Astrocyte (in vitro differentiated cells and primary cell): ENCODE measurements around the gene RBPJL. TPM values are rescaled to one million over a fixed set of nuclear protein-coding genes. Genes with fewer than 3 reads are reported as not detected.

Experiments
- DNase-seq: peaks from one replicate; pipeline ENCODE4 v3.0.0-alpha.2; 2010; ENCODE audit warnings: low read depth
- FAIRE-seq: peaks from 2 replicates; lab custom pipeline; 2011; peaks lifted over from hg19 to GRCh38; lab: Jason Lieb, UNC
- H2AFZ ChIP-seq: 2 replicates; pipeline ENCODE4 v1.6.0; 2012; ENCODE audit warnings: low read depth, low read length, inconsistent platforms
- H3K27ac ChIP-seq: 2 replicates; pipeline ENCODE4 v1.5.1; 2011; ENCODE audit warnings: low read depth, low read length, inconsistent platforms
- H3K27me3 ChIP-seq: 2 replicates; pipeline ENCODE4 v1.6.0; 2011; ENCODE audit warnings: low read length, inconsistent platforms; ENCODE audit not compliant: insufficient read depth
- H3K36me3 ChIP-seq: 2 replicates; pipeline ENCODE4 v1.5.1; 2011; ENCODE audit warnings: low read length, inconsistent platforms; ENCODE audit not compliant: insufficient read depth
- H3K4me1 ChIP-seq: 2 replicates; pipeline ENCODE4 v1.5.1; 2011; ENCODE audit warnings: low read length, inconsistent platforms; ENCODE audit not compliant: insufficient read depth
- H3K4me2 ChIP-seq: 2 replicates; pipeline ENCODE4 v1.6.0; 2012; ENCODE audit warnings: low read length, inconsistent platforms
- H3K4me3 ChIP-seq: 2 replicates; pipeline ENCODE4 v1.5.1; 2011; ENCODE audit warnings: low read depth, mild to moderate bottlenecking, low read length, inconsistent platforms; ENCODE audit not compliant: insufficient read depth
- H3K79me2 ChIP-seq: 2 replicates; pipeline ENCODE4 v1.6.0; 2012; ENCODE audit warnings: mild to moderate bottlenecking, low read length, inconsistent platforms; ENCODE audit not compliant: insufficient read depth
- H3K9ac ChIP-seq: 2 replicates; pipeline ENCODE4 v1.6.0; 2012; ENCODE audit warnings: mild to moderate bottlenecking, low read length, inconsistent platforms
- H3K9me3 ChIP-seq: 2 replicates; pipeline ENCODE4 v1.5.1; 2012; ENCODE audit warnings: low read depth, mild to moderate bottlenecking, low read length, inconsistent platforms; ENCODE audit not compliant: insufficient read depth
- H4K20me1 ChIP-seq: 2 replicates; pipeline ENCODE4 v1.6.0; 2012; ENCODE audit warnings: low read length, inconsistent platforms; ENCODE audit not compliant: insufficient read depth
- H3K27ac Mint-ChIP-seq: one replicate; pipeline ENCODE4 v1.8.0; 2021; ENCODE audit warnings: mild to moderate bottlenecking, mixed read lengths; ENCODE audit not compliant: unreplicated experiment
- H3K27me3 Mint-ChIP-seq: one replicate; pipeline ENCODE4 v1.8.0; 2021; ENCODE audit warnings: low read depth, mixed read lengths; ENCODE audit not compliant: unreplicated experiment
- H3K36me3 Mint-ChIP-seq: one replicate; pipeline ENCODE4 v1.8.0; 2021; ENCODE audit warnings: low read depth, mixed read lengths; ENCODE audit not compliant: unreplicated experiment
- H3K4me1 Mint-ChIP-seq: one replicate; pipeline ENCODE4 v1.8.0; 2021; ENCODE audit warnings: low read depth, mixed read lengths; ENCODE audit not compliant: unreplicated experiment
- H3K4me3 Mint-ChIP-seq: one replicate; pipeline ENCODE4 v1.8.0; 2021; ENCODE audit warnings: mild to moderate bottlenecking, moderate library complexity, mixed read lengths; ENCODE audit not compliant: unreplicated experiment
- H3K9me3 Mint-ChIP-seq: one replicate; pipeline ENCODE4 v1.8.0; 2021; ENCODE audit warnings: mild to moderate bottlenecking, mixed read lengths; ENCODE audit not compliant: unreplicated experiment
- EZH2 ChIP-seq: IDR thresholded peaks from 2 replicates; pipeline ENCODE4 v1.6.1; 2012; ENCODE audit warnings: mild to moderate bottlenecking, low read length, inconsistent platforms; ENCODE audit not compliant: insufficient read depth
- total RNA-seq: library from RNA; stranded (reverse); gene quantifications from 2 replicates; pipeline ENCODE4 v1.2.1, GENCODE V29; 2021
- TF ChIP-seq, protein P1 (sequence below): IDR thresholded peaks from 2 replicates; pipeline ENCODE4 v1.5.1; 2011; ENCODE audit warnings: low read depth, mild to moderate bottlenecking, inconsistent platforms, low read length, moderate library complexity; ENCODE audit not compliant: insufficient read depth

The RBPJL gene
- total RNA-seq, 1 donor from 2014 or later, result not detected

DNA sequence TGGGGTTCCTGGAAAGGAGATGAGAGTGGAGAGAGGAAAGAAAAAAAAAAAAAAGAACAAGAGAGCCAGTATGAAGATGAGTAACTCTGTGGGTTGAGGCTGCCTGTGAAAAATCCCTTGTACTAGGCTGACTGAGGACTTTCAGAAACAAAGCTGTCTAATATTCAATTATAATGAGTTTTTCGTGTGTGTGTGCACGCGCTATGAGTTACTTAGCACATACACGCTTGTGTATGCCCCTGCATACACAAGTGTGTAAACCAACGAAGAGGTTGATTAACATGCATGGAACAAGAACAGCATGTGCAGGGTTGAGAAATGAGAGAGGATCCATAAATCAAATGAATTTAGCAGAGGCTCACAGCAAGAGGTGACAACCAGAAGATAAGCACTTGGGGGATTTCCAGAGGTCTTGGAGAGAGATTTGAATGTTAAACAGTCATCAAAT lies 4.8 kb upstream of the RBPJL start:
- Mint-ChIP-seq H3K36me3 (no peaks in the 10 kb centered on the region), H3K4me3 (no peak overlapping the region), H3K27ac (no peak overlapping the region), H3K27me3 (peaks cover 7% of the 10 kb centered on the region), H3K4me1 (peaks cover 4% of the 10 kb centered on the region), H3K9me3 (no peaks in the 10 kb centered on the region)
- H3K4me1 ChIP-seq, result no peaks in the 10 kb centered on the region
- no peaks in the 10 kb centered on the region for H4K20me1 ChIP-seq
- no peaks in the 10 kb centered on the region for H3K9me3 ChIP-seq
- H3K4me2 ChIP-seq, result no peak overlapping the region
- H3K9ac ChIP-seq, result no peak overlapping the region
- H2AFZ ChIP-seq, result no peak overlapping the region
- FAIRE-seq (no peak), DNase-seq (no peak)
- no peak overlapping the region for H3K27ac ChIP-seq
- H3K27me3 ChIP-seq, result peaks cover 27% of the 10 kb centered on the region
- no peak for TF ChIP-seq EZH2
- TF ChIP-seq, protein P1, sequence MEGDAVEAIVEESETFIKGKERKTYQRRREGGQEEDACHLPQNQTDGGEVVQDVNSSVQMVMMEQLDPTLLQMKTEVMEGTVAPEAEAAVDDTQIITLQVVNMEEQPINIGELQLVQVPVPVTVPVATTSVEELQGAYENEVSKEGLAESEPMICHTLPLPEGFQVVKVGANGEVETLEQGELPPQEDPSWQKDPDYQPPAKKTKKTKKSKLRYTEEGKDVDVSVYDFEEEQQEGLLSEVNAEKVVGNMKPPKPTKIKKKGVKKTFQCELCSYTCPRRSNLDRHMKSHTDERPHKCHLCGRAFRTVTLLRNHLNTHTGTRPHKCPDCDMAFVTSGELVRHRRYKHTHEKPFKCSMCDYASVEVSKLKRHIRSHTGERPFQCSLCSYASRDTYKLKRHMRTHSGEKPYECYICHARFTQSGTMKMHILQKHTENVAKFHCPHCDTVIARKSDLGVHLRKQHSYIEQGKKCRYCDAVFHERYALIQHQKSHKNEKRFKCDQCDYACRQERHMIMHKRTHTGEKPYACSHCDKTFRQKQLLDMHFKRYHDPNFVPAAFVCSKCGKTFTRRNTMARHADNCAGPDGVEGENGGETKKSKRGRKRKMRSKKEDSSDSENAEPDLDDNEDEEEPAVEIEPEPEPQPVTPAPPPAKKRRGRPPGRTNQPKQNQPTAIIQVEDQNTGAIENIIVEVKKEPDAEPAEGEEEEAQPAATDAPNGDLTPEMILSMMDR, result no peak
- no peaks in the 10 kb centered on the region for H3K79me2 ChIP-seq
- H3K36me3 ChIP-seq, result no peaks in the 10 kb centered on the region
- no peak overlapping the region for H3K4me3 ChIP-seq

DNA sequence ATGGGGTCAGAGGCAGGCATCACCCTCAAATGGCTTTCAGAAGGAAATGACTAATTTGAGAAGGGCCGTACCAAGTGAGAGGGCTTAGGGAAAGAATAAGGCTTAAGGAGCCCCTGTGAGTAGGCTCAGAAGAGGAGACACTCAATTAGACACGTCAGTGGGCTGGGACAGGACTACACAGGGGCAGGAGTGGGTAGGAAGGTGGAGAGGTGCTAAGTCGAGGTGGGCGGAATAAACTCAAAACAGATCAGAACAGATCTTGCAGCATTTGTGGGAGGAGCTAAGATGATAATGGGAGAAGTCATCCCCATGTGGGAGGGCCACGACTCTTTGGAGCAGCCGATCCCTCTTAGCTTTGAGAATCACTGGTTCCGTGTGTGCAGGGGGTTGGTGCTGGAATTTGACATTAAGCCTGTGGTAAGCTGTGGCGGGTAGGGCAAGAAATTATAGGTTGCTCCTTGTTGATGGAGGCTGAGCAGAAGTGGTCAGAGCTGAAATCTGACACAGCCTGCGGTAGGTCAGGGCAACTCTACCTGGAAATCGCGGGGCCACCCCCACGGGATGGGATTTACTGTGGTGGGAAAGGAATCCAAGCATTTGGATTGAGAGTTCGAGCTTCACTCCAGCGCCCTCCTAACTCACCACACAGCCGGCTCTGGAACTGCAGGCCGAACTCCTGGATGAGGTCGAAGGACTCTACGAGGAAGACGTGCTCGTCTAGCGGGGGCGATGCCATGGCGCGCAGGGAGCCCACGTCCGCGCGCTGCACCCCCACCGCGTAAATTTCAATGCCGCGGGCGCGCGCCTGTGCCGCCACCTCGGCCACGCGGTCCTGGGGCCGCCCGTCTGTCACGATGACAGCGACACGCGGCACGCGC lies 2.8 kb upstream of the RBPJL start:
- H3K27ac ChIP-seq, result no peak overlapping the region
- Mint-ChIP-seq H3K36me3 (no peaks in the 10 kb centered on the region), H3K4me1 (peaks cover 4% of the 10 kb centered on the region), H3K27me3 (peaks cover 13% of the 10 kb centered on the region), H3K9me3 (no peaks in the 10 kb centered on the region), H3K27ac (no peak overlapping the region), H3K4me3 (no peak overlapping the region)
- no peak overlapping the region for H3K4me3 ChIP-seq
- no peaks in the 10 kb centered on the region for H3K4me1 ChIP-seq
- H3K27me3 ChIP-seq, result peaks cover 34% of the 10 kb centered on the region
- no peaks in the 10 kb centered on the region for H3K9me3 ChIP-seq
- H2AFZ ChIP-seq, result peak overlapping the region; percentile 10
- DNase-seq (no peak), FAIRE-seq (no peak)
- H4K20me1 ChIP-seq, result no peaks in the 10 kb centered on the region
- H3K9ac ChIP-seq, result no peak overlapping the region
- H3K79me2 ChIP-seq, result no peaks in the 10 kb centered on the region
- peak overlapping the region; percentile 11 for H3K4me2 ChIP-seq
- TF ChIP-seq EZH2, result no peak
- TF ChIP-seq, protein P1, result no peak
- H3K36me3 ChIP-seq, result no peaks in the 10 kb centered on the region

DNA sequence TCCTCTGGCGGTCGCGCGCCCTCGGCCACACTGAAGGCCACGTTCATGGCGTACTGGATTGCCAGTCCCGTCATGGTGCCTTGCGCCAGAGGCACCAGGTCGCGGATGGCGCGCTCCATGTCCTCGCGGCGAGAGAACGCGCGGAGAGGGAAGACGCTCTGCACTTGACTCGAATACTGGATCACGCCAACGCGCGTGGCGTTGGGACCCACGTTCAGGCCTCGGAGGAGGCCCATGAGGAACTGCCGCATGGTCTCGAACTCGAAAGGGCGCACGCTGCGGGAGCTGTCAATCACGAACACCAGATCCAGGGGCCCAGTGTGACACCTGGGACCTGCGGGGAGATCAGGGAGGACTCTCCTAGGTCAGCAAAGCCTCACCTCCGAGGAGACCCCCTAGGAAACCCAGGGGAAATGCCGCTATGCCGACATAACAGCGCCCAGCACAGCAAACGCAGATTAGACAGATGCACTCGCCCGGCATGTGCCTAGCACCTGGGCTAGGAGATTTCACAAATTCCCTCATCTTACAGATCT lies 2.1 kb upstream of the RBPJL start:
- Histone ChIP-seq H3K79me2 (no peaks in the 10 kb centered on the region), H3K27ac (no peak overlapping the region), H3K36me3 (no peaks in the 10 kb centered on the region), H3K4me2 (peak overlapping the region; percentile 11), H3K4me3 (no peak overlapping the region), H3K4me1 (no peaks in the 10 kb centered on the region), H4K20me1 (no peaks in the 10 kb centered on the region), H2AFZ (peak overlapping the region; percentile 10), H3K9ac (no peak overlapping the region), H3K27me3 (peaks cover 32% of the 10 kb centered on the region), H3K9me3 (no peaks in the 10 kb centered on the region)
- no peak overlapping the region for H3K27ac Mint-ChIP-seq
- DNase-seq (no peak), FAIRE-seq (no peak)
- H3K36me3 Mint-ChIP-seq, result no peaks in the 10 kb centered on the region
- TF ChIP-seq, protein P1, result no peak
- no peak for TF ChIP-seq EZH2
- H3K9me3 Mint-ChIP-seq, result no peaks in the 10 kb centered on the region
- H3K4me3 Mint-ChIP-seq, result no peak overlapping the region
- peaks cover 4% of the 10 kb centered on the region for H3K4me1 Mint-ChIP-seq
- H3K27me3 Mint-ChIP-seq, result peaks cover 13% of the 10 kb centered on the region
